Measurements from ENCODE around the gene B3GALT6. TPM values are rescaled to one million over a fixed set of nuclear protein-coding genes. Genes with fewer than 3 reads are reported as not detected.

Gene B3GALT6
- total and polyA plus RNA-seq, 2 experiments from 2014 or later, result 28.9 to 36.3 TPM

DNA sequence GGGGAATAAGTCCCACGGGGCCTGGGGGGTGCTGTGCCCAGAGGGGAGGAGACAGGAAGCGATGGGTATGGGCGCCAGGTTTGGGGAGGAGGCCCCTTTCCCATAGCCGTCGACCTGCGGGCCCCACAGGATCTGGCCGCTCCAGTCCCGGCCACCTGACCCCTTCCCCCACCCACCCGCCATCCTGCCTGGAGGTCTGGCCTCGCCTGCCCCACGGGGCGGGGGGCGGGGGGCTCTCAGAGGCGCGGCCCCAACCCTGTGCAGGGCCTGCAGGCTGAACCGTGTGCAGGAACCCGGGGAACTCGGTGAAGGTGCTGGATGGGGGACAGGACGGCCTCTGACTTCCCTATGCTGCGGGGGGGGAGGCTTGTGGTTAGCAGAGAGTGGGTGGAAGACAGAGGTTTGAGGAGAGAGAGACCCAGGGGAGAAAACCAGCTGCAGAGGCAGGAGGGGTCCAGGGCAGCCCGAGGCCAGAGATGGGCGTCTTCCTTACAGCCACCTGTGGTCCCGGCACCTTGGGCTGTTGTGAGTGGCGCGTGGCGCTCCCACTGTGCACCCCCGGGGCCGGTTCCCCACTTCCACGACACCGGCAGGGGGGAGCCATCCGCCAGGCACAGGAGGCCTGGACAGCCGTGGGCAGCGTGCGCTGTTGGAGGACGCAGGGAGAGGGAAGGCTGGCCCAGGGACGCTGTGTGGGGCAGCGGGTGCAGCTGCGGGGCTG lies 23.2 kb upstream of the B3GALT6 start:
- H3K9me2 ChIP-seq (replicated peaks; ENCODE audit: insufficient read depth), result no peaks in the 10 kb centered on the region
- H3K4me1 ChIP-seq (ENCODE audit: insufficient read depth), result peaks cover 17% of the 10 kb centered on the region
- WGBS (ENCODE audit: low lambda C conversion rate, missing lambda C conversion rate), result 88% methylated on average over 23 of the region's 38 CpGs
- peaks cover 23% of the 10 kb centered on the region for H3K27me3 ChIP-seq
- no peaks in the 10 kb centered on the region for H3K9me3 ChIP-seq (ENCODE audit: low read depth)
- peak overlapping the region; percentile 59 for H3K4me2 ChIP-seq
- H3K4me3 ChIP-seq, result no peak overlapping the region
- H3K79me2 ChIP-seq, result no peaks in the 10 kb centered on the region
- no peaks in the 10 kb centered on the region for H4K20me1 ChIP-seq (ENCODE audit: insufficient read depth, poor library complexity, severe bottlenecking)
- no peak for DNase-seq (ENCODE audit: low spot score)
- no peaks in the 10 kb centered on the region for H3K36me3 ChIP-seq (replicated peaks; ENCODE audit: insufficient read depth, low read depth)
- no peak overlapping the region for H3K27ac ChIP-seq
- TF ChIP-seq, protein P1, sequence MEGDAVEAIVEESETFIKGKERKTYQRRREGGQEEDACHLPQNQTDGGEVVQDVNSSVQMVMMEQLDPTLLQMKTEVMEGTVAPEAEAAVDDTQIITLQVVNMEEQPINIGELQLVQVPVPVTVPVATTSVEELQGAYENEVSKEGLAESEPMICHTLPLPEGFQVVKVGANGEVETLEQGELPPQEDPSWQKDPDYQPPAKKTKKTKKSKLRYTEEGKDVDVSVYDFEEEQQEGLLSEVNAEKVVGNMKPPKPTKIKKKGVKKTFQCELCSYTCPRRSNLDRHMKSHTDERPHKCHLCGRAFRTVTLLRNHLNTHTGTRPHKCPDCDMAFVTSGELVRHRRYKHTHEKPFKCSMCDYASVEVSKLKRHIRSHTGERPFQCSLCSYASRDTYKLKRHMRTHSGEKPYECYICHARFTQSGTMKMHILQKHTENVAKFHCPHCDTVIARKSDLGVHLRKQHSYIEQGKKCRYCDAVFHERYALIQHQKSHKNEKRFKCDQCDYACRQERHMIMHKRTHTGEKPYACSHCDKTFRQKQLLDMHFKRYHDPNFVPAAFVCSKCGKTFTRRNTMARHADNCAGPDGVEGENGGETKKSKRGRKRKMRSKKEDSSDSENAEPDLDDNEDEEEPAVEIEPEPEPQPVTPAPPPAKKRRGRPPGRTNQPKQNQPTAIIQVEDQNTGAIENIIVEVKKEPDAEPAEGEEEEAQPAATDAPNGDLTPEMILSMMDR (IDR thresholded peaks at IDR 0.05; ENCODE audit: poor library complexity), result no peak
- TF ChIP-seq EZH2phosphoT487 (IDR thresholded peaks at IDR 0.05; ENCODE audit: low read depth, severe bottlenecking, unreplicated experiment), result no peak
- TF ChIP-seq EZH2 (IDR thresholded peaks at IDR 0.05; ENCODE audit: borderline replicate concordance), result no peak
- no peak overlapping the region for H2AFZ ChIP-seq

DNA sequence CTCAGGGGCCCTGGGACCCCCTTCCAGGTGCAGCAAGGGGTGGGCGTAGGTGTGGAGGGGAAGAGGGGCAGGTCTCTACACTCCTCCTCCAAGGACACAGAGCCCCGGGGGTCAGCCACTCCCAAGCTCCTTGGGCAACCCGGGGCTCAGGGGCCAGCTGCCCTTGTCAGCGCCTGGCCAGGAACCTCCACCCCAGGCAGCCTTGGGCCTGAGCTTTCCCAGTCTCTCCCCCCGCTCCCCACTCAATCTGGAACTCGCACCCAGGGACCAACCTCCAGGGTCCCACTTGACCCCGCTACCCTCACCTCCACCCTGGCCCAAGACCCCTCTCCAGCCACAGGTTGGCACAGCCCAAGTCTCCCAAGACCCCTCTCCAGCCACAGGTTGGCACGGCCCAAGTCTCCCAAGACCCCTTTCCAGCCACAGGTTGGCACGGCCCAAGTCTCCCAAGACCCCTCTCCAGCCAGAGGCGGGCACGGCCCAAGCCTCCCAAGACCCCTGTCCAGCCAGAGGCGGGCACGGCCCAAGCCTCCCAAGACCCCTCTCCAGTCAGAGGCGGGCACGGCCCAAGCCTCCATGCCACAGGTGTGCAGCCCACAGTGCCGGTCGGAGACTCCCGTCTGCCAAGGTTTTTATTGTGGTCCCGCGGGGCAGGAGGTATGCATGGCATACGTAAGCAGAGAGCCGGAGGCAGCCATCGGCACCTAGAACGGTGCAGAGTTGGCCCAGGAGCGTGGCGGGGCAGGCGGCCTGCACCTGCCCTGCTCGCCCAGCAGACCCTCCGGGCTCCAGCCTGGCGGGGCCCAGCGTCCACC lies 21.1 kb upstream of the B3GALT6 start:
- H3K27me3 ChIP-seq, result peaks cover 17% of the 10 kb centered on the region

DNA sequence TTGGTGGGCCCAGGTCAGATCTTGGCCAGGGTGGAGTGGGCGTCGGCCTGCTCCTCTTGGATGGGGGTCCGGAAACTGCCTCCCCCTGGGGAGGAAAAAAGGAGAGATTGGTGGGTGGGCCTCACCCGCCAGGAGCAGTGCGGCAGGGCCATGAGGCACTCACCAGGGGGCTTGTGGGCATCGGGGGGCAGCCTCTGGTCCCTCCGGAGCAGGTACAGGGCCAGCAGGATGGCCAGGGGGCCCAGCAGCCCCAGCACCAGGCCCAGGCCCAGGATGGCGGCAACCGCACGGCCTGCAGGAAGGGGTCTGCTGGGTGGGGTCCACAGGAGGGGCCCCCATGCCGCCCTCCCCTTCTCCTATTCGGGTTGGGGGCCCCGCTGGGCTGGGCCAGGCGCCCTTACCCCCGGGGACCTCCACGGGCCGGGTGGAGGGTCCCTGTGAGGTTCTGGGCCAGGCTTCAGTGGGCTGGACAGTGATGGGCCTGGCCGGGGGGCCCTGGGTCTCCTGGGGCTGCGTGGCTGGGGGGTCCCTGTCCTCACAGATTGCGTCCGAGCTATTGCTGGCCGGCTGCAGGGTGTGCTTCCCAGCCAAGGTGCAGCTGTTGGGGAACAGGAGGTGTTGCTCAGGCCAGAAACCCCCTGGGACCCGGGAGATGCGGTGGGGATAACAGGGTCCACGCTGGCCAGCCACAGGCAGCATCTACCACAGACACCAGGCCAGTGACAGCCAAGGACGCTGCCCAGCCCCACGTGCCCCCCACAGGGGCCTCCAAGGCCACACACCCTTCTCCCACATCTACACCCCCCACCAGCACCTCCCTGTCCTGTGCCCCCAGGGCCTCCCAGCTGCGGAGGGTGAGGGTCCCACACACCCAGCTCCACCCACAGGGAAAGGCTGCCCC lies 20.2 kb upstream of the B3GALT6 start:
- peaks cover 9% of the 10 kb centered on the region for H3K4me1 ChIP-seq (ENCODE audit: insufficient read depth)
- H3K27ac ChIP-seq, result no peak overlapping the region
- TF ChIP-seq EZH2 (IDR thresholded peaks at IDR 0.05; ENCODE audit: borderline replicate concordance) (no peak), EZH2phosphoT487 (IDR thresholded peaks at IDR 0.05; ENCODE audit: low read depth, severe bottlenecking, unreplicated experiment) (no peak)
- TF ChIP-seq, protein P1 (IDR thresholded peaks at IDR 0.05; ENCODE audit: poor library complexity), result no peak
- no peak overlapping the region for H3K4me2 ChIP-seq
- no peaks in the 10 kb centered on the region for H3K9me2 ChIP-seq (replicated peaks; ENCODE audit: insufficient read depth)
- no peaks in the 10 kb centered on the region for H3K36me3 ChIP-seq (replicated peaks; ENCODE audit: insufficient read depth, low read depth)
- H4K20me1 ChIP-seq (ENCODE audit: insufficient read depth, poor library complexity, severe bottlenecking), result no peaks in the 10 kb centered on the region
- no peaks in the 10 kb centered on the region for H3K79me2 ChIP-seq
- H3K9me3 ChIP-seq (ENCODE audit: low read depth), result no peaks in the 10 kb centered on the region
- H3K27me3 ChIP-seq, result peaks cover 8% of the 10 kb centered on the region
- H3K4me3 ChIP-seq, result no peak overlapping the region
- no peak for DNase-seq (ENCODE audit: low spot score)
- no peak overlapping the region for H2AFZ ChIP-seq
- 92% methylated on average over 23 of the region's 28 CpGs for WGBS (ENCODE audit: low lambda C conversion rate, missing lambda C conversion rate)

More for the DNA sequence above, 21.1 kb upstream of the B3GALT6 start:
- 95% methylated on average over 29 of the region's 31 CpGs for WGBS (ENCODE audit: low lambda C conversion rate, missing lambda C conversion rate)
- Histone ChIP-seq H3K9me2 (replicated peaks; ENCODE audit: insufficient read depth) (no peaks in the 10 kb centered on the region), H3K4me1 (ENCODE audit: insufficient read depth) (peaks cover 16% of the 10 kb centered on the region), H3K4me2 (no peak overlapping the region), H3K9me3 (ENCODE audit: low read depth) (no peaks in the 10 kb centered on the region), H3K27ac (no peak overlapping the region), H3K36me3 (replicated peaks; ENCODE audit: insufficient read depth, low read depth) (no peaks in the 10 kb centered on the region), H3K79me2 (no peaks in the 10 kb centered on the region), H3K4me3 (no peak overlapping the region), H4K20me1 (ENCODE audit: insufficient read depth, poor library complexity, severe bottlenecking) (no peaks in the 10 kb centered on the region), H2AFZ (no peak overlapping the region)
- no peak for DNase-seq (ENCODE audit: low spot score)
- TF ChIP-seq EZH2 (IDR thresholded peaks at IDR 0.05; ENCODE audit: borderline replicate concordance) (no peak), EZH2phosphoT487 (IDR thresholded peaks at IDR 0.05; ENCODE audit: low read depth, severe bottlenecking, unreplicated experiment) (no peak)
- TF ChIP-seq, protein P1 (IDR thresholded peaks at IDR 0.05; ENCODE audit: poor library complexity), result no peak

Data from hepatocyte (in vitro differentiated cells).